GM12878 (cell line): Measurements from ENCODE around the gene TMEM178A. TPM values are rescaled to one million over a fixed set of nuclear protein-coding genes. Genes with fewer than 3 reads are reported as not detected.

Experiments used
- ATAC-seq: fragments of 200-7000 bp; cut with Tn5 transposase; 3 replicates; pipeline ENCODE4 v1.9.1; 2020; ENCODE audit warnings: mild to moderate bottlenecking, moderate library complexity
- BruUV-seq: library from RNA; stranded (reverse); fragments of 400-500 nt; replicated peaks from 2 replicates; lab custom pipeline; 2021; lab: Mats Ljungman, UMichigan
- CTCF ChIA-PET: fragments of 300-600 bp; sonication (Branson Sonifier 250); formaldehyde crosslinking; extraction: SDS; loops from one replicate; lab custom pipeline; 2021; ENCODE audit warnings: inconsistent platforms; lab: Yijun Ruan, JAX
- POLR2A ChIA-PET: fragments of 350-600 bp; formaldehyde crosslinking; extraction: SDS; loops from one replicate; lab custom pipeline; 2021; ENCODE audit warnings: inconsistent platforms; lab: Charles Lee
- RAD21 ChIA-PET: fragments of 300-600 bp; sonication (Branson Sonifier 250); formaldehyde crosslinking; loops from one replicate; lab custom pipeline; 2023; ENCODE audit warnings: antibody characterized with exemption; ENCODE audit not compliant: unreplicated experiment; lab: Charles Lee
- SMC1A ChIA-PET: fragments of 300-600 bp; sonication (Branson Sonifier 250); formaldehyde crosslinking; loops from one replicate; lab custom pipeline; 2023; ENCODE audit not compliant: unreplicated experiment, uncharacterized antibody; lab: Charles Lee
- DNase-seq: peaks from one replicate; pipeline ENCODE4 v3.0.0-alpha.2; 2011; ENCODE audit warnings: low read depth, low spot score
- FAIRE-seq: peaks from 3 replicates; lab custom pipeline; 2011; peaks lifted over from hg19 to GRCh38; lab: Jason Lieb, UNC
- H2AFZ ChIP-seq: 2 replicates; pipeline ENCODE4 v1.6.0; 2011; ENCODE audit warnings: low read depth, low read length, control low read depth; ENCODE audit not compliant: control insufficient read depth
- H3K27ac ChIP-seq: 2 replicates; pipeline ENCODE4 v1.5.1; 2011; ENCODE audit warnings: control low read depth; ENCODE audit not compliant: control insufficient read depth, insufficient read depth
- H3K27me3 ChIP-seq, 2 experiments: replicated peaks in 1 of 2; 2 replicates each; pipeline versions ENCODE4 v1.6.0 to v1.6.1; 2011; ENCODE audit warnings: low read length in 1 of 2; ENCODE audit not compliant: control insufficient read depth in 2 of 2, insufficient read depth in 2 of 2
- H3K36me3 ChIP-seq, 2 experiments: 2 replicates each; pipeline ENCODE4 v1.5.1; 2011; ENCODE audit warnings: low read length in 1 of 2; ENCODE audit not compliant: control insufficient read depth in 2 of 2, insufficient read depth in 2 of 2
- H3K4me1 ChIP-seq: 2 replicates; pipeline ENCODE4 v1.6.1; 2011; ENCODE audit warnings: mild to moderate bottlenecking, low read length, moderate library complexity, mixed read lengths; ENCODE audit not compliant: control insufficient read depth, insufficient read depth
- H3K4me2 ChIP-seq: 2 replicates; pipeline ENCODE4 v1.6.0; 2011; ENCODE audit warnings: control low read depth; ENCODE audit not compliant: control insufficient read depth, insufficient read depth
- H3K4me3 ChIP-seq: fragments of 200-600 bp; sonication (generic); 2 replicates; pipeline ENCODE4 v1.5.1; 2016
- H3K79me2 ChIP-seq: 2 replicates; pipeline ENCODE4 v1.6.0; 2011; ENCODE audit warnings: low read length; ENCODE audit not compliant: control insufficient read depth, insufficient read depth
- H3K9ac ChIP-seq: 2 replicates; pipeline ENCODE4 v1.8.0; 2011; ENCODE audit warnings: low read length, control low read depth, mixed read lengths; ENCODE audit not compliant: control insufficient read depth, insufficient read depth
- H3K9me3 ChIP-seq: replicated peaks from 3 replicates; pipeline ENCODE4 v1.5.1; 2011; ENCODE audit warnings: mild to moderate bottlenecking, low read length; ENCODE audit not compliant: control insufficient read depth, insufficient read depth
- H4K20me1 ChIP-seq: 2 replicates; pipeline ENCODE4 v1.6.0; 2011; ENCODE audit not compliant: control insufficient read depth, insufficient read depth
- BRCA1 ChIP-seq: IDR thresholded peaks from 2 replicates; pipeline ENCODE4 v1.6.1; 2011; ENCODE audit warnings: low read depth, low read length, improper control_type of control experiment
- CHD2 ChIP-seq: IDR thresholded peaks from 2 replicates; pipeline ENCODE4 v1.6.1; 2011; ENCODE audit warnings: low read depth, low read length, improper control_type of control experiment, borderline replicate concordance
- EGR1 ChIP-seq, 2 experiments: IDR thresholded peaks; 1 replicate in 1 of 2; 2 replicates in 1 of 2; pipeline ENCODE4 v1.6.1; 2011 to 2012; ENCODE audit warnings: low read depth in 2 of 2, low read length in 2 of 2, borderline replicate concordance in 1 of 2, mild to moderate bottlenecking in 1 of 2, moderate library complexity in 1 of 2
- LARP7 ChIP-seq: fragments of 450-650 bp; IDR thresholded peaks from 2 replicates; pipeline ENCODE4 v1.6.1; 2017; ENCODE audit warnings: mild to moderate bottlenecking
- MEF2A ChIP-seq: IDR thresholded peaks from 2 replicates; pipeline ENCODE4 v1.6.1; 2011; ENCODE audit warnings: low read depth, mild to moderate bottlenecking, low read length, moderate library complexity; ENCODE audit not compliant: insufficient read depth
- MTA2 ChIP-seq: fragments of 450-650 bp; IDR thresholded peaks from 2 replicates; pipeline ENCODE4 v1.6.1; 2016; ENCODE audit warnings: low read depth, mild to moderate bottlenecking, moderate library complexity
- MXI1 ChIP-seq: fragments of 150-350 bp; IDR thresholded peaks from 2 replicates; pipeline ENCODE4 v1.6.1; 2011; ENCODE audit warnings: low read depth, mild to moderate bottlenecking, inconsistent platforms, low read length, improper control_type of control experiment
- MYB ChIP-seq: fragments of 150-350 bp; IDR thresholded peaks from 2 replicates; pipeline ENCODE4 v1.6.1; 2014; ENCODE audit warnings: mild to moderate bottlenecking, low read depth, low read length, borderline replicate concordance
- NR2F1 ChIP-seq: fragments of 450-650 bp; conservative IDR thresholded peaks from 2 replicates; pipeline ENCODE4 v1.6.1; 2017; ENCODE audit warnings: mild to moderate bottlenecking
- PAX5 ChIP-seq: IDR thresholded peaks from 2 replicates; pipeline ENCODE4 v1.6.1; 2011; ENCODE audit warnings: low read depth, low read length, borderline replicate concordance
- ZBTB33 ChIP-seq: fragments of 450-650 bp; IDR thresholded peaks from 2 replicates; pipeline ENCODE4 v1.6.1; 2017; ENCODE audit warnings: mild to moderate bottlenecking
- WGBS: methylation state at CpG from one replicate; pipeline ENCODE4 v1.1.6; 2016; ENCODE audit warnings: low lambda C conversion rate; ENCODE audit not compliant: insufficient replicate concordance, insufficient coverage; ENCODE audit errors: missing lambda C conversion rate; 5-methylcytosine and 5-hydroxymethylcytosine counted together
- in situ Hi-C: fragments of 300-500 bp; cut with MboI; formaldehyde crosslinking; loops from 9 replicates; pipeline ENCODE4 v1.14.3; 2018; ENCODE audit warnings: mixed read lengths
- intact Hi-C: fragments of 100-400 bp; cut with micrococcal nuclease; formaldehyde crosslinking; loops from one replicate; pipeline ENCODE4 v1.14.2; 2022; ENCODE audit not compliant: unreplicated experiment
- polyA plus RNA-seq, 11 experiments: library from polyadenylated mRNA; depleted of rRNA in 4 of 11; unstranded in 6 of 11; stranded (reverse) in 5 of 11; fragments of >200 nt; fragmentation: Nextera tagmentation in 4 of 11; fragmentation: Illumina TruSeq in 1 of 11; extraction: Ambion mirVana in 4 of 11; extraction: Trizol in 1 of 11; gene quantifications; 1 replicate in 1 of 11; 2 replicates in 10 of 11; pipeline versions ENCODE4 v1.2.1 to v1.2.3, GENCODE V29; 2011 to 2016; ENCODE audit warnings: inconsistent platforms in 2 of 11, missing spikeins in 2 of 11, low read depth in 1 of 11
- total RNA-seq, 4 experiments: library from RNA; depleted of rRNA in 3 of 4; stranded (reverse); fragments of >200 nt in 3 of 4; fragmentation: Illumina TruSeq in 1 of 4; extraction: Trizol in 1 of 4; gene quantifications; 2 replicates each; pipeline versions ENCODE4 v1.2.1 to v1.2.3, GENCODE V29; 2013 to 2021
- TF ChIP-seq, protein P1 (sequence below): fragments of 450-650 bp; IDR thresholded peaks from 2 replicates; pipeline ENCODE4 v1.6.1; 2017; ENCODE audit warnings: mild to moderate bottlenecking, low read depth, inconsistent platforms; ENCODE audit not compliant: poor library complexity, severe bottlenecking

TMEM178A gene
- total and polyA plus RNA-seq, 10 of the 15 experiments (the other 5 are each of a cell fraction or from before 2014, with no cell fraction given) = not detected

GRCh38 chr2:39706312-39706711 lies 40.6 kb downstream of the TMEM178A start (continued):
- TF ChIP-seq MEF2A = no peak
- TF ChIP-seq MTA2 = no peak
- no peak for TF ChIP-seq MXI1

DNA sequence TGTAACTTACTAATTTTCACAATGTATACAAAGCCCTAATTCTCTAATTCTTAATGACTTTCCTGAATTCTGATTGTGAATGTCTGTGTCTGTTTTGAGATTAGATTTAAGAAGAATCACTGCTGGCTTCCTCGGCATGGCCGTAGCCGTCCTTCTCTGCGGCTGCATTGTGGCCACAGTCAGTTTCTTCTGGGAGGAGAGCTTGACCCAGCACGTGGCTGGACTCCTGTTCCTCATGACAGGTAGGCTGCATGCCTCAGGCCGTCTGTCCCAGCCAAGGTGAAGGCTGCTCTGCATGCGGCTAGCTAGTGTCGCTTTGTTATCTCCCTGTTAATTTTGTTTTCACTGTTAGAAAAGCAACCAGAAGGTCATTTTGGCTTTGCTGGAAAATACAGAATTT lies 41.2 kb downstream of the TMEM178A start:
- no peak overlapping the region for H3K27ac ChIP-seq
- ChIA-PET SMC1A (interaction anchor here (0.9 kb wide), 1 partner anchor 13 kb away, joined by 3 read pairs; no protein-coding TSS in a partner anchor), RAD21 (no interaction called here), POLR2A (no interaction called here), CTCF (no interaction called here)
- H3K4me3 ChIP-seq = no peak overlapping the region
- H4K20me1 ChIP-seq = no peaks in the 10 kb centered on the region
- intact Hi-C loops = no loop called here
- BruUV-seq = no TSS peak
- H3K4me2 ChIP-seq = no peak overlapping the region
- no peak overlapping the region for H2AFZ ChIP-seq
- H3K27me3 ChIP-seq = no peaks in the 10 kb centered on the region
- WGBS = 70% methylated on average over 8 of the region's 8 CpGs
- no peak for ATAC-seq
- no peak for DNase-seq
- in situ Hi-C loops = no loop called here
- no peaks in the 10 kb centered on the region for H3K36me3 ChIP-seq
- TF ChIP-seq MYB (no peak), ZBTB33 (no peak), NR2F1 (no peak), BRCA1 (no peak), EGR1 (IDR thresholded peaks at IDR 0.05; ENCODE audit: borderline replicate concordance in 1 of 2, low read depth in 2 of 2, low read length in 2 of 2) (no peak), PAX5 (no peak), LARP7 (no peak), CHD2 (no peak)
- TF ChIP-seq, protein P1, sequence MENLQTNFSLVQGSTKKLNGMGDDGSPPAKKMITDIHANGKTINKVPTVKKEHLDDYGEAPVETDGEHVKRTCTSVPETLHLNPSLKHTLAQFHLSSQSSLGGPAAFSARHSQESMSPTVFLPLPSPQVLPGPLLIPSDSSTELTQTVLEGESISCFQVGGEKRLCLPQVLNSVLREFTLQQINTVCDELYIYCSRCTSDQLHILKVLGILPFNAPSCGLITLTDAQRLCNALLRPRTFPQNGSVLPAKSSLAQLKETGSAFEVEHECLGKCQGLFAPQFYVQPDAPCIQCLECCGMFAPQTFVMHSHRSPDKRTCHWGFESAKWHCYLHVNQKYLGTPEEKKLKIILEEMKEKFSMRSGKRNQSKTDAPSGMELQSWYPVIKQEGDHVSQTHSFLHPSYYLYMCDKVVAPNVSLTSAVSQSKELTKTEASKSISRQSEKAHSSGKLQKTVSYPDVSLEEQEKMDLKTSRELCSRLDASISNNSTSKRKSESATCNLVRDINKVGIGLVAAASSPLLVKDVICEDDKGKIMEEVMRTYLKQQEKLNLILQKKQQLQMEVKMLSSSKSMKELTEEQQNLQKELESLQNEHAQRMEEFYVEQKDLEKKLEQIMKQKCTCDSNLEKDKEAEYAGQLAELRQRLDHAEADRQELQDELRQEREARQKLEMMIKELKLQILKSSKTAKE = no peak
- TF ChIP-seq, all 136 proteins: peak for 0
- H3K79me2 ChIP-seq = no peaks in the 10 kb centered on the region
- H3K4me1 ChIP-seq = no peaks in the 10 kb centered on the region
- H3K9ac ChIP-seq = no peak overlapping the region
- H3K9me3 ChIP-seq = peaks cover 2% of the 10 kb centered on the region; the same call in 2 of the 3 replicates
- no peak for FAIRE-seq
